Measurements from ENCODE around the gene DUSP6. TPM values are rescaled to one million over a fixed set of nuclear protein-coding genes. Genes with fewer than 3 reads are reported as not detected.
A peak's percentile ranks its signal among the peaks of the same experiment; 100 is the strongest.

The DUSP6 gene
- total and polyA plus RNA-seq, 2 of the 13 experiments (the other 11 are each of a cell fraction or from before 2014, with no cell fraction given) = 40.9 to 161 TPM

GRCh38 chr12:89357297-89357730, 5.0 kb upstream of the DUSP6 start (continued):
- TF ChIP-seq UBTF (CRISPR knock-in tag; IDR thresholded peaks at IDR 0.05) = 0 out of 2 replicates have a peak, but pooled peaks have one; percentile 29
- peak; percentile 42; the same call in 1 of the 2 replicates for TF ChIP-seq KDM2A (CRISPR knock-in tag; IDR thresholded peaks at IDR 0.05; ENCODE audit: borderline replicate concordance, low read depth)
- TF ChIP-seq FOXC1 (CRISPR knock-in tag; IDR thresholded peaks at IDR 0.05; ENCODE audit: borderline replicate concordance) = no peak
- no peak for TF ChIP-seq DNMT1 (CRISPR knock-in tag; IDR thresholded peaks at IDR 0.05)
- 0 out of 2 replicates have a peak, but pooled peaks have one; percentile 31 for TF ChIP-seq ZNF598 (CRISPR knock-in tag; IDR thresholded peaks at IDR 0.05; ENCODE audit: borderline replicate concordance)
- TF ChIP-seq TARDBP (CRISPR knock-in tag; IDR thresholded peaks at IDR 0.05) = peak; percentile 83; the same call in 1 of the 2 replicates
- TF ChIP-seq ZNF891 (CRISPR knock-in tag; IDR thresholded peaks at IDR 0.05) = no peak
- TF ChIP-seq, protein P1, sequence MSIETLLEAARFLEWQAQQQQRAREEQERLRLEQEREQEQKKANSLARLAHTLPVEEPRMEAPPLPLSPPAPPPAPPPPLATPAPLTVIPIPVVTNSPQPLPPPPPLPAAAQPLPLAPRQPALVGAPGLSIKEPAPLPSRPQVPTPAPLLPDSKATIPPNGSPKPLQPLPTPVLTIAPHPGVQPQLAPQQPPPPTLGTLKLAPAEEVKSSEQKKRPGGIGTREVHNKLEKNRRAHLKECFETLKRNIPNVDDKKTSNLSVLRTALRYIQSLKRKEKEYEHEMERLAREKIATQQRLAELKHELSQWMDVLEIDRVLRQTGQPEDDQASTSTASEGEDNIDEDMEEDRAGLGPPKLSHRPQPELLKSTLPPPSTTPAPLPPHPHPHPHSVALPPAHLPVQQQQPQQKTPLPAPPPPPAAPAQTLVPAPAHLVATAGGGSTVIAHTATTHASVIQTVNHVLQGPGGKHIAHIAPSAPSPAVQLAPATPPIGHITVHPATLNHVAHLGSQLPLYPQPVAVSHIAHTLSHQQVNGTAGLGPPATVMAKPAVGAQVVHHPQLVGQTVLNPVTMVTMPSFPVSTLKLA (IDR thresholded peaks at IDR 0.05) = no peak
- TF ChIP-seq PHF21A (CRISPR knock-in tag; IDR thresholded peaks at IDR 0.05) = no peak
- TF ChIP-seq ZNF33A (CRISPR knock-in tag; IDR thresholded peaks at IDR 0.05; ENCODE audit: borderline replicate concordance) = no peak
- TF ChIP-seq, protein P2, sequence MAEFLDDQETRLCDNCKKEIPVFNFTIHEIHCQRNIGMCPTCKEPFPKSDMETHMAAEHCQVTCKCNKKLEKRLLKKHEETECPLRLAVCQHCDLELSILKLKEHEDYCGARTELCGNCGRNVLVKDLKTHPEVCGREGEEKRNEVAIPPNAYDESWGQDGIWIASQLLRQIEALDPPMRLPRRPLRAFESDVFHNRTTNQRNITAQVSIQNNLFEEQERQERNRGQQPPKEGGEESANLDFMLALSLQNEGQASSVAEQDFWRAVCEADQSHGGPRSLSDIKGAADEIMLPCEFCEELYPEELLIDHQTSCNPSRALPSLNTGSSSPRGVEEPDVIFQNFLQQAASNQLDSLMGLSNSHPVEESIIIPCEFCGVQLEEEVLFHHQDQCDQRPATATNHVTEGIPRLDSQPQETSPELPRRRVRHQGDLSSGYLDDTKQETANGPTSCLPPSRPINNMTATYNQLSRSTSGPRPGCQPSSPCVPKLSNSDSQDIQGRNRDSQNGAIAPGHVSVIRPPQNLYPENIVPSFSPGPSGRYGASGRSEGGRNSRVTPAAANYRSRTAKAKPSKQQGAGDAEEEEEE (CRISPR knock-in tag; IDR thresholded peaks at IDR 0.05; ENCODE audit: borderline replicate concordance) = 0 out of 2 replicates have a peak, but pooled peaks have one; percentile 39
- TF ChIP-seq PBX2 (CRISPR knock-in tag; IDR thresholded peaks at IDR 0.05) = no peak
- peak; percentile 52; the same call in 1 of the 2 replicates for TF ChIP-seq CEBPG (CRISPR knock-in tag; IDR thresholded peaks at IDR 0.05)
- TF ChIP-seq, protein P3, sequence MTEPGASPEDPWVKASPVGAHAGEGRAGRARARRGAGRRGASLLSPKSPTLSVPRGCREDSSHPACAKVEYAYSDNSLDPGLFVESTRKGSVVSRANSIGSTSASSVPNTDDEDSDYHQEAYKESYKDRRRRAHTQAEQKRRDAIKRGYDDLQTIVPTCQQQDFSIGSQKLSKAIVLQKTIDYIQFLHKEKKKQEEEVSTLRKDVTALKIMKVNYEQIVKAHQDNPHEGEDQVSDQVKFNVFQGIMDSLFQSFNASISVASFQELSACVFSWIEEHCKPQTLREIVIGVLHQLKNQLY (CRISPR knock-in tag; IDR thresholded peaks at IDR 0.05) = peak; percentile 97
- TF ChIP-seq ETV5 (CRISPR knock-in tag; IDR thresholded peaks at IDR 0.05; ENCODE audit: borderline replicate concordance) = 0 out of 2 replicates have a peak, but pooled peaks have one; percentile 30
- no peak for TF ChIP-seq DMAP1 (CRISPR knock-in tag; IDR thresholded peaks at IDR 0.05)
- TF ChIP-seq ZNF326 (CRISPR knock-in tag; IDR thresholded peaks at IDR 0.05; ENCODE audit: borderline replicate concordance) = 0 out of 2 replicates have a peak, but pooled peaks have one; percentile 62
- no peak for TF ChIP-seq ZNF569 (CRISPR knock-in tag; IDR thresholded peaks at IDR 0.05; ENCODE audit: borderline replicate concordance)
- TF ChIP-seq ZFAT (CRISPR knock-in tag; conservative IDR thresholded peaks at IDR 0.05) = no peak
- peak; percentile 54; the same call in 1 of the 2 replicates for TF ChIP-seq ZNF792 (CRISPR knock-in tag; IDR thresholded peaks at IDR 0.05)
- TF ChIP-seq MATR3 (CRISPR knock-in tag; IDR thresholded peaks at IDR 0.05) = no peak
- no peak for TF ChIP-seq ARID2 (CRISPR knock-in tag; IDR thresholded peaks at IDR 0.05; ENCODE audit: borderline replicate concordance)
- TF ChIP-seq HNF4A (CRISPR knock-in tag; IDR thresholded peaks at IDR 0.05) = peak; percentile 42; the same call in 1 of the 2 replicates
- no peak for TF ChIP-seq ZNF160 (CRISPR knock-in tag; IDR thresholded peaks at IDR 0.05)
- TF ChIP-seq RXRB (CRISPR knock-in tag; IDR thresholded peaks at IDR 0.05; ENCODE audit: borderline replicate concordance) = peak; percentile 70
